ENCODE data around the gene FAM107A. TPM values are rescaled to one million over a fixed set of nuclear protein-coding genes. Genes with fewer than 3 reads are reported as not detected.

FAM107A gene
- total and polyA plus RNA-seq, 2 of the 13 experiments (the other 11 are each of a cell fraction or from before 2014, with no cell fraction given) = not detected

DNA sequence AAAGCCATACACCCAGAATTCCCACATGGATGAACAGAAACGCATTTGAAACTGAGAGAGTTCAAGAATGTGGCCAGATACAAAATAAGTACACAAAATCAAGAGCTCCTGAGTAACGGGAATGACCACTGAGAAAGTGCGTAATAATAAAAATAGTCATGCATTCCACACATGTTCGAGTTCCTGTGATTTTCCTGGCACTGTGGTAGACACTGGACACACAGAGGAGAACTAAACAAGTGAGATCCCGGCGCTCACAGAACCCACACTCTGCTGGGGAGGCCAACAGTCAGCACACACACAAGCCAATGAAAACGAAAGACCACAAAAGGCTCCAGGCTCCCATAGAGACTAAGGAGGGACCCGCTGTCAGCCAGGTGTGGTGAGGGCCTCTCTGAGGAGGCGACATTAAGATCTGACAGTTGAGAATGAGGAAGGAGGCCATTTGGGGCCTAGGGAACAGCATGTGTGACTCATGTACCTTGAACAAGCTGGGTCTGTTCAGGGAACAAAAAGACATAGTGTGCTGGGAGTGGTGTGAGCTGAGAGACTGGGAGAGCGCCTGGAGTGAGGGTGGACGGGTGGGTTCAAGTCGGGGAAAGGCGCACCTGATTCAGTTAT is 5.1 kb downstream of the FAM107A start (continued):
- TF ChIP-seq ETV6 (CRISPR knock-in tag; conservative IDR thresholded peaks at IDR 0.05) (no peak), ZNF10 (CRISPR knock-in tag; IDR thresholded peaks at IDR 0.05; ENCODE audit: borderline replicate concordance, low read depth) (no peak), SAP130 (CRISPR knock-in tag; IDR thresholded peaks at IDR 0.05; ENCODE audit: low read depth) (no peak)
- TF ChIP-seq, protein P1, sequence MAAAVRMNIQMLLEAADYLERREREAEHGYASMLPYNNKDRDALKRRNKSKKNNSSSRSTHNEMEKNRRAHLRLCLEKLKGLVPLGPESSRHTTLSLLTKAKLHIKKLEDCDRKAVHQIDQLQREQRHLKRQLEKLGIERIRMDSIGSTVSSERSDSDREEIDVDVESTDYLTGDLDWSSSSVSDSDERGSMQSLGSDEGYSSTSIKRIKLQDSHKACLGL (CRISPR knock-in tag; IDR thresholded peaks at IDR 0.05) = no peak

DNA sequence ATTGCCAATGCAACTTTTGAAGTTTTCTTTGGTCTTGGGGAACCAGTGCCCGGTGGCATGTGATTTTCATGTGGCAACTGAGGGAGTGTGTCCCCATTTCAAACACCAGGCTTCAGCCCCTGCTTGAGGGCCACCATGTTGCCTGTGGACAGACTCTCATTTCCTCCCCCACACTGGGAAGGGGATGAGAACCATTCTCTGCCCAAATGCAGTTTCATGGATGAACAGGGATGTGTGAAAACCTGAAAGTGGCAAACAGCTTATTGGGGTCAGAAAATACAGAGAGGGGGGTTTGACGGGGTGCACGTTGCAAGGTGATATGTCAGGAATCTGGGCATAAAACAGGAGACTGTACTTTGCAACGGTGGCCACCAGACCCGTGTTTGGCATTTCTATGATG is 6.3 kb downstream of the FAM107A start:
- no peak overlapping the region for H3K9ac ChIP-seq (ENCODE audit: insufficient read depth, low read depth, low read length)
- no peak overlapping the region for H2AFZ ChIP-seq (ENCODE audit: low read length)
- H3K79me2 ChIP-seq (ENCODE audit: insufficient read depth, low read length) = no peaks in the 10 kb centered on the region
- intact Hi-C loops (cut with micrococcal nuclease; ENCODE audit: unreplicated experiment) (no loop called here), in situ Hi-C loops (cut with HindIII; ENCODE audit: extremely low pct_ligation_motif_present, low pct_unique_long_range_greater_than_20kb) (no loop called here)
- H3K36me3 ChIP-seq (replicated peaks in 1 of 2; ENCODE audit: control insufficient read depth in 1 of 2, insufficient read depth in 2 of 2, low read length in 2 of 2) = no peaks in the 10 kb centered on the region
- no peak overlapping the region for H3K4me3 ChIP-seq (replicated peaks in 1 of 3; ENCODE audit: insufficient read depth in 1 of 3, low read depth in 2 of 3, low read length in 3 of 3)
- no TSS peak for BruUV-seq (replicated peaks)
- H4K20me1 ChIP-seq (ENCODE audit: insufficient read depth, low read length) = no peaks in the 10 kb centered on the region
- no peaks in the 10 kb centered on the region for H3K9me3 ChIP-seq (ENCODE audit: low read length)
- 43% methylated on average over 4 of the region's 5 CpGs for WGBS (ENCODE audit: low lambda C conversion rate)
- ChIA-PET CTCF (ENCODE audit: low intra/inter-chr PET ratio, low total read pairs) (no interaction called here), POLR2A (no interaction called here)
- FAIRE-seq (no peak), DNase-seq (ENCODE audit: low spot score) (no peak), ATAC-seq (no peak)
- no peak for TF ChIP-seq ZNF672 (CRISPR knock-in tag; IDR thresholded peaks at IDR 0.05)
- no peak for TF ChIP-seq TAF1 (CRISPR knock-in tag; IDR thresholded peaks at IDR 0.05)
- TF ChIP-seq, protein P2, sequence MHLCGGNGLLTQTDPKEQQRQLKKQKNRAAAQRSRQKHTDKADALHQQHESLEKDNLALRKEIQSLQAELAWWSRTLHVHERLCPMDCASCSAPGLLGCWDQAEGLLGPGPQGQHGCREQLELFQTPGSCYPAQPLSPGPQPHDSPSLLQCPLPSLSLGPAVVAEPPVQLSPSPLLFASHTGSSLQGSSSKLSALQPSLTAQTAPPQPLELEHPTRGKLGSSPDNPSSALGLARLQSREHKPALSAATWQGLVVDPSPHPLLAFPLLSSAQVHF (CRISPR knock-in tag; IDR thresholded peaks at IDR 0.05) = no peak
- TF ChIP-seq ZNF841 (CRISPR knock-in tag; IDR thresholded peaks at IDR 0.05; ENCODE audit: borderline replicate concordance) = no peak
- no peak for TF ChIP-seq ZSCAN9 (CRISPR knock-in tag; IDR thresholded peaks at IDR 0.05; ENCODE audit: borderline replicate concordance)
- no peak for TF ChIP-seq REPIN1 (CRISPR knock-in tag; IDR thresholded peaks at IDR 0.05; ENCODE audit: borderline replicate concordance, low read depth)
- H3K4me2 ChIP-seq (ENCODE audit: low read depth, low read length) = no peak overlapping the region
- peaks cover 12% of the 10 kb centered on the region for H3K4me1 ChIP-seq (ENCODE audit: insufficient read depth, low read length)
- no peak overlapping the region for H3K27ac ChIP-seq (ENCODE audit: extremely low read length, insufficient read depth, low read length)
- H3K27me3 ChIP-seq (ENCODE audit: control insufficient read depth in 1 of 2, insufficient read depth in 2 of 2, low read length in 2 of 2) = no peaks in the 10 kb centered on the region

Data from HepG2 (cell line).